A549 (cell line): ENCODE results near the gene FTCD. TPM values are rescaled to one million over a fixed set of nuclear protein-coding genes. Genes with fewer than 3 reads are reported as not detected.

ENCODE experiments used
- ATAC-seq, 2 experiments: fragments of 200-7000 bp in 1 of 2; fragments of >200 bp in 1 of 2; cut with Nextera tagmentation in 1 of 2; cut with Tn5 transposase in 1 of 2; 3 replicates each; pipeline versions ENCODE4 v1.8.0 to v1.9.1; 2018 to 2020; ENCODE audit warnings: mild to moderate bottlenecking in 1 of 2, moderate library complexity in 1 of 2
- CTCF ChIA-PET: fragments of 300-600 bp; sonication (Branson Sonifier 250); formaldehyde crosslinking; extraction: SDS; loops from one replicate; lab custom pipeline; 2021; ENCODE audit warnings: antibody characterized with exemption, inconsistent platforms; lab: Yijun Ruan, JAX
- POLR2A ChIA-PET: fragments of 350-600 bp; formaldehyde crosslinking; extraction: SDS; loops from one replicate; lab custom pipeline; 2021; ENCODE audit warnings: antibody characterized with exemption, inconsistent platforms; lab: Yijun Ruan, JAX
- DNase-seq, 2 experiments: peaks; one replicate each; pipeline versions ENCODE4 v3.0.0 to v3.0.0-alpha.2; 2011 to 2016; ENCODE audit warnings: low read depth in 1 of 2, low spot score in 1 of 2
- FAIRE-seq: peaks from 2 replicates; lab custom pipeline; 2011; peaks lifted over from hg19 to GRCh38; lab: Jason Lieb, UNC
- H3K27ac ChIP-seq, 2 experiments: fragments of >200 bp; sonication (Bioruptor Twin); formaldehyde crosslinking; 3 replicates each; pipeline ENCODE4 v1.5.1; 2016 to 2017
- H3K4me1 ChIP-seq: fragments of >200 bp; sonication (Bioruptor Twin); formaldehyde crosslinking; 3 replicates; pipeline ENCODE4 v1.6.1; 2016
- H3K4me2 ChIP-seq: fragments of >200 bp; sonication (Bioruptor Twin); formaldehyde crosslinking; 3 replicates; pipeline ENCODE4 v1.6.1; 2016
- H3K4me3 ChIP-seq: fragments of >200 bp; sonication (Bioruptor Twin); formaldehyde crosslinking; 3 replicates; pipeline ENCODE4 v1.5.1; 2016
- H3K9me3 ChIP-seq: fragments of >200 bp; sonication (Bioruptor Twin); formaldehyde crosslinking; 3 replicates; pipeline ENCODE4 v1.6.1; 2016
- BHLHE40 ChIP-seq: IDR thresholded peaks from 2 replicates; pipeline ENCODE4 v1.6.1; 2012; ENCODE audit warnings: low read depth, low read length, inconsistent platforms
- CBX2 ChIP-seq: fragments of 200-600 bp; sonication (generic); IDR thresholded peaks from 2 replicates; pipeline ENCODE4 v1.6.1; 2016; ENCODE audit warnings: low read depth, mild to moderate bottlenecking, borderline replicate concordance
- CBX8 ChIP-seq: fragments of 200-600 bp; sonication (generic); IDR thresholded peaks from 2 replicates; pipeline ENCODE4 v1.6.1; 2016
- CHD2 ChIP-seq: fragments of 150-350 bp; IDR thresholded peaks from 2 replicates; pipeline ENCODE4 v1.6.1; 2014; ENCODE audit warnings: low read length; ENCODE audit not compliant: partially characterized antibody
- CHD4 ChIP-seq: fragments of 200-600 bp; sonication (generic); IDR thresholded peaks from 2 replicates; pipeline ENCODE4 v1.6.1; 2016; ENCODE audit warnings: antibody characterized with exemption, mild to moderate bottlenecking, borderline replicate concordance
- CTCF ChIP-seq: fragments of >200 bp; sonication (Bioruptor Twin); formaldehyde crosslinking; IDR thresholded peaks from 3 replicates; pipeline ENCODE4 v1.5.1; 2016
- EP300 ChIP-seq, 2 experiments: fragments of >200 bp; sonication (Bioruptor Twin); formaldehyde crosslinking; IDR thresholded peaks; 2 replicates in 1 of 2; 3 replicates in 1 of 2; pipeline ENCODE4 v1.6.1; 2016 to 2017
- ESRRA ChIP-seq: fragments of 150-350 bp; IDR thresholded peaks from 2 replicates; pipeline ENCODE4 v1.6.1; 2014; ENCODE audit warnings: mild to moderate bottlenecking, low read length, borderline replicate concordance
- GATA3 ChIP-seq: IDR thresholded peaks from 2 replicates; pipeline ENCODE4 v1.6.1; 2012; ENCODE audit warnings: borderline replicate concordance
- HEYL ChIP-seq: fragments of 250-450 bp; sonication (Bioruptor Pico); IDR thresholded peaks from 2 replicates; pipeline ENCODE4 v1.8.0; 2021; ENCODE audit warnings: mild to moderate bottlenecking, moderate library complexity
- KDM1A ChIP-seq: fragments of 200-600 bp; sonication (generic); IDR thresholded peaks from 2 replicates; pipeline ENCODE4 v1.6.1; 2016; ENCODE audit warnings: low read depth, mild to moderate bottlenecking
- MAFK ChIP-seq: fragments of 450-650 bp; IDR thresholded peaks from 2 replicates; pipeline ENCODE4 v1.6.1; 2014; ENCODE audit not compliant: partially characterized antibody
- MYC ChIP-seq: IDR thresholded peaks from 2 replicates; pipeline ENCODE4 v1.6.1; 2012; ENCODE audit warnings: mild to moderate bottlenecking, inconsistent platforms, low read length, improper control_type of control experiment, borderline replicate concordance
- NFE2L2 ChIP-seq: fragments of 150-350 bp; conservative IDR thresholded peaks from 2 replicates; pipeline ENCODE4 v1.6.1; 2014; ENCODE audit warnings: low read length
- NPAS2 ChIP-seq: fragments of 250-450 bp; sonication (Bioruptor Pico); IDR thresholded peaks from 2 replicates; pipeline ENCODE4 v1.8.0; 2022; ENCODE audit warnings: mild to moderate bottlenecking, moderate library complexity, borderline replicate concordance
- NR3C1 ChIP-seq: fragments of >200 bp; sonication (Bioruptor Twin); formaldehyde crosslinking; IDR thresholded peaks from 3 replicates; pipeline ENCODE4 v1.6.1; 2017
- RAD21 ChIP-seq, 2 experiments: fragments of >200 bp in 1 of 2; sonication (Bioruptor Twin) in 1 of 2; formaldehyde crosslinking in 1 of 2; IDR thresholded peaks in 1 of 2; conservative IDR thresholded peaks in 1 of 2; 2 replicates in 1 of 2; 3 replicates in 1 of 2; pipeline ENCODE4 v1.6.1; 2012 to 2018; ENCODE audit warnings: inconsistent platforms in 1 of 2
- RARB ChIP-seq: fragments of 250-450 bp; sonication (Bioruptor Pico); IDR thresholded peaks from 2 replicates; pipeline ENCODE4 v1.8.0; 2021; ENCODE audit warnings: mild to moderate bottlenecking, moderate library complexity
- SMC3 ChIP-seq: fragments of >200 bp; sonication (Bioruptor Twin); formaldehyde crosslinking; IDR thresholded peaks from 3 replicates; pipeline ENCODE4 v1.6.1; 2018; ENCODE audit warnings: inconsistent platforms
- SREBF2 ChIP-seq: fragments of 450-650 bp; IDR thresholded peaks from 2 replicates; pipeline ENCODE4 v1.6.1; 2014; ENCODE audit warnings: mild to moderate bottlenecking, moderate library complexity
- TFCP2L1 ChIP-seq: fragments of 250-450 bp; sonication (Bioruptor Pico); IDR thresholded peaks from 2 replicates; pipeline ENCODE4 v1.5.0; 2021; ENCODE audit warnings: mild to moderate bottlenecking
- ZC3H11A ChIP-seq: fragments of 450-650 bp; IDR thresholded peaks from 2 replicates; pipeline ENCODE4 v1.6.1; 2014; ENCODE audit warnings: antibody characterized with exemption, mild to moderate bottlenecking
- WGBS: methylation state at CpG from one replicate; pipeline ENCODE4 v1.1.6; 2017; ENCODE audit errors: missing lambda C conversion rate; 5-methylcytosine and 5-hydroxymethylcytosine counted together
- polyA plus RNA-seq, 4 experiments: library from polyadenylated mRNA; depleted of rRNA in 3 of 4; stranded (reverse); fragments of >200 nt; fragmentation: RNase III in 1 of 4; extraction: RNeasy Plus Mini Kit Qiagen cat#74134 plus additional on column Dnase treatment in 1 of 4; gene quantifications; 2 replicates in 3 of 4; 3 replicates in 1 of 4; pipeline ENCODE4 v1.2.3, GENCODE V29; 2011 to 2017
- TF ChIP-seq, protein P1 (sequence below): fragments of 150-350 bp; IDR thresholded peaks from 2 replicates; pipeline ENCODE4 v1.6.1; 2014; ENCODE audit warnings: low read depth, mild to moderate bottlenecking, low read length
- TF ChIP-seq, protein P2 (sequence below): fragments of 250-450 bp; sonication (Bioruptor Pico); IDR thresholded peaks from 2 replicates; pipeline ENCODE4 v1.5.0; 2020; ENCODE audit warnings: low read depth, mild to moderate bottlenecking, moderate library complexity
- TF ChIP-seq, protein P3 (sequence below): IDR thresholded peaks from 2 replicates; pipeline ENCODE4 v1.6.1; 2012; ENCODE audit warnings: low read depth, borderline replicate concordance
- TF ChIP-seq, protein P4 (sequence below): fragments of >200 bp; sonication (Bioruptor Twin); formaldehyde crosslinking; IDR thresholded peaks from 3 replicates; pipeline ENCODE4 v1.6.1; 2016

Gene FTCD
- polyA plus RNA-seq, 2 of the 4 experiments (the other 2 are of a cell fraction), result not detected

DNA sequence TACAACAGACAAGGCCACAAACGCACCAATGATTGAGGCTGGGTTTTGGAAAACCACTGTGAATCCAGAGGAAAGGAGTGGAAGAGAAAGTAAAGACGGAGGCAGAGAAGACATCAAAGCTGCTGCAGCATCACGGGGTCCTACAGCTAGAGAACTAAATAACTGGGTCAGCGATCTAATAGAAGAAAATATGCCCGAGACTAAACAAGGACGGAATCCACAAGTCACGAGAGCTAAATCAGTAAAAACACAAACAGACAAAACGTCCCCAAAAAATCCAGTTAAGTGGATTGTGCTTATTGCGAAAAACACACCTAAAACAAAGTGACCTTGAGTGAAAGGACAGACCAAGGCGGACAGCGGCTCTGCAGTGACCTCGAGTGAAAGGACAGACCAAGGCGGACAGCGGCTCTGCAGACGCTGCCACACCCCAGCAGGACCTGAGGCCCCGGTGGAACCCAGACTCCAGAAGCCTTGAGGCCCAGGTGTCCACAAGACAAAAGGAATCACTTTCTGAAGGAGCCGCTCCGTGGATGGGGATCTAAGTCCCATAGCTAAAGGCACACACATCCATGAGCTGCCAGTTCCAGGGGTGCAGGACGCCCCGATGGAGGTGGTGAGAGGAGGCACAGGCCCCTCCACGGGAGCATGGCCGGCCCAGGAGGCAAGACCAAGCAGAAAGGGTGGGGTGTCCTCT, 6.0 kb downstream of the FTCD start:
- FAIRE-seq (no peak), DNase-seq (no peak), ATAC-seq (no peak)
- H3K4me3 ChIP-seq, result no peak overlapping the region
- TF ChIP-seq GATA3, result no peak
- TF ChIP-seq CTCF, result no peak
- TF ChIP-seq MYC, result no peak
- TF ChIP-seq NPAS2, result no peak
- TF ChIP-seq, protein P1, sequence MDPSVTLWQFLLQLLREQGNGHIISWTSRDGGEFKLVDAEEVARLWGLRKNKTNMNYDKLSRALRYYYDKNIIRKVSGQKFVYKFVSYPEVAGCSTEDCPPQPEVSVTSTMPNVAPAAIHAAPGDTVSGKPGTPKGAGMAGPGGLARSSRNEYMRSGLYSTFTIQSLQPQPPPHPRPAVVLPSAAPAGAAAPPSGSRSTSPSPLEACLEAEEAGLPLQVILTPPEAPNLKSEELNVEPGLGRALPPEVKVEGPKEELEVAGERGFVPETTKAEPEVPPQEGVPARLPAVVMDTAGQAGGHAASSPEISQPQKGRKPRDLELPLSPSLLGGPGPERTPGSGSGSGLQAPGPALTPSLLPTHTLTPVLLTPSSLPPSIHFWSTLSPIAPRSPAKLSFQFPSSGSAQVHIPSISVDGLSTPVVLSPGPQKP, result no peak
- TF ChIP-seq TFCP2L1, result no peak
- TF ChIP-seq, protein P2, sequence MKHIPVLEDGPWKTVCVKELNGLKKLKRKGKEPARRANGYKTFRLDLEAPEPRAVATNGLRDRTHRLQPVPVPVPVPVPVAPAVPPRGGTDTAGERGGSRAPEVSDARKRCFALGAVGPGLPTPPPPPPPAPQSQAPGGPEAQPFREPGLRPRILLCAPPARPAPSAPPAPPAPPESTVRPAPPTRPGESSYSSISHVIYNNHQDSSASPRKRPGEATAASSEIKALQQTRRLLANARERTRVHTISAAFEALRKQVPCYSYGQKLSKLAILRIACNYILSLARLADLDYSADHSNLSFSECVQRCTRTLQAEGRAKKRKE (CRISPR knock-in tag), result no peak
- TF ChIP-seq ESRRA, result no peak
- TF ChIP-seq BHLHE40, result no peak
- TF ChIP-seq ZC3H11A, result no peak
- no peak for TF ChIP-seq RARB (CRISPR knock-in tag)
- no peak for TF ChIP-seq RAD21 (conservative IDR thresholded peaks at IDR 0.05 in 1 of 2, IDR thresholded peaks at IDR 0.05 in 1 of 2)
- TF ChIP-seq CBX2, result no peak
- TF ChIP-seq KDM1A, result no peak
- TF ChIP-seq NFE2L2, result no peak
- TF ChIP-seq EP300 (IDR thresholded peaks at IDR 0.05), result no peak
- no peak for TF ChIP-seq SMC3
- no peak for TF ChIP-seq CHD2
- no peak for TF ChIP-seq CHD4
- WGBS, result 74% methylated on average over 21 of the region's 22 CpGs
- POLR2A ChIA-PET, result no interaction called here
- CTCF ChIA-PET, result interaction anchor here (1.2 to 1.8 kb wide), 4 partner anchors 8 to 179 kb away, joined by 3 to 7 read pairs (median 5); no protein-coding TSS in a partner anchor
- H3K9me3 ChIP-seq, result no peaks in the 10 kb centered on the region
- H3K4me1 ChIP-seq, result no peaks in the 10 kb centered on the region
- H3K27ac ChIP-seq, result no peak overlapping the region
- no peak overlapping the region for H3K4me2 ChIP-seq

- TF ChIP-seq KDM1A (no peak), NPAS2 (no peak), CBX8 (no peak), MAFK (no peak), HEYL (no peak), NR3C1 (no peak), RARB (CRISPR knock-in tag) (no peak), SREBF2 (no peak)
- TF ChIP-seq, protein P3, sequence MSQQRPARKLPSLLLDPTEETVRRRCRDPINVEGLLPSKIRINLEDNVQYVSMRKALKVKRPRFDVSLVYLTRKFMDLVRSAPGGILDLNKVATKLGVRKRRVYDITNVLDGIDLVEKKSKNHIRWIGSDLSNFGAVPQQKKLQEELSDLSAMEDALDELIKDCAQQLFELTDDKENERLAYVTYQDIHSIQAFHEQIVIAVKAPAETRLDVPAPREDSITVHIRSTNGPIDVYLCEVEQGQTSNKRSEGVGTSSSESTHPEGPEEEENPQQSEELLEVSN, result no peak
- TF ChIP-seq, protein P4, sequence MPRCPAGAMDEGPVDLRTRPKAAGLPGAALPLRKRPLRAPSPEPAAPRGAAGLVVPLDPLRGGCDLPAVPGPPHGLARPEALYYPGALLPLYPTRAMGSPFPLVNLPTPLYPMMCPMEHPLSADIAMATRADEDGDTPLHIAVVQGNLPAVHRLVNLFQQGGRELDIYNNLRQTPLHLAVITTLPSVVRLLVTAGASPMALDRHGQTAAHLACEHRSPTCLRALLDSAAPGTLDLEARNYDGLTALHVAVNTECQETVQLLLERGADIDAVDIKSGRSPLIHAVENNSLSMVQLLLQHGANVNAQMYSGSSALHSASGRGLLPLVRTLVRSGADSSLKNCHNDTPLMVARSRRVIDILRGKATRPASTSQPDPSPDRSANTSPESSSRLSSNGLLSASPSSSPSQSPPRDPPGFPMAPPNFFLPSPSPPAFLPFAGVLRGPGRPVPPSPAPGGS, result no peak
- Histone ChIP-seq H3K9me3 (no peaks in the 10 kb centered on the region), H3K27ac (no peak overlapping the region), H3K4me3 (no peak overlapping the region), H3K4me1 (no peaks in the 10 kb centered on the region), H3K4me2 (no peak overlapping the region)
- no peak for DNase-seq
- no peak for FAIRE-seq
- ChIA-PET CTCF (interaction anchor here (0.8 to 1.8 kb wide), 3 partner anchors 11 to 54 kb away, joined by 4 to 9 read pairs (median 5); no protein-coding TSS in a partner anchor), POLR2A (no interaction called here)
- no peak for ATAC-seq
- WGBS, result 87% methylated on average over 11 of the region's 11 CpGs
Measured at GRCh38 chr21:46148106-46148505, 7.3 kb downstream of the FTCD start.
